HL-60 (cell line): ENCODE results near the gene CERS2.
A peak's percentile ranks its signal among the peaks of the same experiment; 100 is the strongest.

Source experiments
- GABPA ChIP-seq: IDR thresholded peaks from 2 replicates; pipeline ENCODE4 v1.6.1; 2012; ENCODE audit warnings: low read depth
- POLR2AphosphoS5 ChIP-seq: IDR thresholded peaks from 2 replicates; pipeline ENCODE4 v1.6.1; 2012; ENCODE audit warnings: low read depth
- SPI1 ChIP-seq: IDR thresholded peaks from 2 replicates; pipeline ENCODE4 v1.6.1; 2012; ENCODE audit warnings: low read depth, mild to moderate bottlenecking, borderline replicate concordance
- TF ChIP-seq, protein P1 (sequence below): IDR thresholded peaks from one replicate; pipeline ENCODE4 v1.5.1; 2011; ENCODE audit warnings: low read length, control low read depth, inconsistent platforms; ENCODE audit not compliant: insufficient read depth
- TF ChIP-seq, protein P2 (sequence below): IDR thresholded peaks from 2 replicates; pipeline ENCODE4 v1.6.1; 2012; ENCODE audit warnings: low read depth; ENCODE audit not compliant: insufficient replicate concordance

DNA sequence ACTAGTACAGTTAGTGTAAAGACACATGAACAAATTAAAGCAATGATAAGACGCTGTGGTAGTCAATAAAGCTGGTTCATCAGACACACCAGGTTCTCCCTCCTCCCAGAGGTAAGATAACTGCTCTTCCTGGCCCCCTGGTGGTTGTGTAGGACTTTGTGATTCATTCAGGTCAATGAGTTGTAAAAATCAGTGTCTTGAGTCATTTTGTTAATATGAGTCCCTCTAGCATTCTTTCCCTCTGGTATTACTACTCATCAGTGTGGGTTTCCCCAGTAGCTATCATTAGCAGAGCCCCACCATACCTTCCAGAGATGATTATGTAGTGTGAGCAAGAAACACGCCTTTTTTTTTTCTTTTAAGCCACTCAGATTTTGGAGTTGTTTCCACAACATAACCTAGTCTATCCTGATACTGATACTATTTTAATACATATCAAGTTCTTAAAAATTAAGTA is 52.1 kb downstream of the CERS2 start:
- TF ChIP-seq, protein P1, sequence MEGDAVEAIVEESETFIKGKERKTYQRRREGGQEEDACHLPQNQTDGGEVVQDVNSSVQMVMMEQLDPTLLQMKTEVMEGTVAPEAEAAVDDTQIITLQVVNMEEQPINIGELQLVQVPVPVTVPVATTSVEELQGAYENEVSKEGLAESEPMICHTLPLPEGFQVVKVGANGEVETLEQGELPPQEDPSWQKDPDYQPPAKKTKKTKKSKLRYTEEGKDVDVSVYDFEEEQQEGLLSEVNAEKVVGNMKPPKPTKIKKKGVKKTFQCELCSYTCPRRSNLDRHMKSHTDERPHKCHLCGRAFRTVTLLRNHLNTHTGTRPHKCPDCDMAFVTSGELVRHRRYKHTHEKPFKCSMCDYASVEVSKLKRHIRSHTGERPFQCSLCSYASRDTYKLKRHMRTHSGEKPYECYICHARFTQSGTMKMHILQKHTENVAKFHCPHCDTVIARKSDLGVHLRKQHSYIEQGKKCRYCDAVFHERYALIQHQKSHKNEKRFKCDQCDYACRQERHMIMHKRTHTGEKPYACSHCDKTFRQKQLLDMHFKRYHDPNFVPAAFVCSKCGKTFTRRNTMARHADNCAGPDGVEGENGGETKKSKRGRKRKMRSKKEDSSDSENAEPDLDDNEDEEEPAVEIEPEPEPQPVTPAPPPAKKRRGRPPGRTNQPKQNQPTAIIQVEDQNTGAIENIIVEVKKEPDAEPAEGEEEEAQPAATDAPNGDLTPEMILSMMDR: peak; percentile 75
- TF ChIP-seq GABPA: no peak
- no peak for TF ChIP-seq POLR2AphosphoS5
- TF ChIP-seq SPI1: no peak
- TF ChIP-seq, protein P2, sequence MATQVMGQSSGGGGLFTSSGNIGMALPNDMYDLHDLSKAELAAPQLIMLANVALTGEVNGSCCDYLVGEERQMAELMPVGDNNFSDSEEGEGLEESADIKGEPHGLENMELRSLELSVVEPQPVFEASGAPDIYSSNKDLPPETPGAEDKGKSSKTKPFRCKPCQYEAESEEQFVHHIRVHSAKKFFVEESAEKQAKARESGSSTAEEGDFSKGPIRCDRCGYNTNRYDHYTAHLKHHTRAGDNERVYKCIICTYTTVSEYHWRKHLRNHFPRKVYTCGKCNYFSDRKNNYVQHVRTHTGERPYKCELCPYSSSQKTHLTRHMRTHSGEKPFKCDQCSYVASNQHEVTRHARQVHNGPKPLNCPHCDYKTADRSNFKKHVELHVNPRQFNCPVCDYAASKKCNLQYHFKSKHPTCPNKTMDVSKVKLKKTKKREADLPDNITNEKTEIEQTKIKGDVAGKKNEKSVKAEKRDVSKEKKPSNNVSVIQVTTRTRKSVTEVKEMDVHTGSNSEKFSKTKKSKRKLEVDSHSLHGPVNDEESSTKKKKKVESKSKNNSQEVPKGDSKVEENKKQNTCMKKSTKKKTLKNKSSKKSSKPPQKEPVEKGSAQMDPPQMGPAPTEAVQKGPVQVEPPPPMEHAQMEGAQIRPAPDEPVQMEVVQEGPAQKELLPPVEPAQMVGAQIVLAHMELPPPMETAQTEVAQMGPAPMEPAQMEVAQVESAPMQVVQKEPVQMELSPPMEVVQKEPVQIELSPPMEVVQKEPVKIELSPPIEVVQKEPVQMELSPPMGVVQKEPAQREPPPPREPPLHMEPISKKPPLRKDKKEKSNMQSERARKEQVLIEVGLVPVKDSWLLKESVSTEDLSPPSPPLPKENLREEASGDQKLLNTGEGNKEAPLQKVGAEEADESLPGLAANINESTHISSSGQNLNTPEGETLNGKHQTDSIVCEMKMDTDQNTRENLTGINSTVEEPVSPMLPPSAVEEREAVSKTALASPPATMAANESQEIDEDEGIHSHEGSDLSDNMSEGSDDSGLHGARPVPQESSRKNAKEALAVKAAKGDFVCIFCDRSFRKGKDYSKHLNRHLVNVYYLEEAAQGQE: no peak
